ENCODE measurements around the gene MAGIX. TPM values are rescaled to one million over a fixed set of nuclear protein-coding genes. Genes with fewer than 3 reads are reported as not detected.

MAGIX gene
- total RNA-seq, 2 experiments from 2014 or later: 0.49 to 1.3 TPM

DNA sequence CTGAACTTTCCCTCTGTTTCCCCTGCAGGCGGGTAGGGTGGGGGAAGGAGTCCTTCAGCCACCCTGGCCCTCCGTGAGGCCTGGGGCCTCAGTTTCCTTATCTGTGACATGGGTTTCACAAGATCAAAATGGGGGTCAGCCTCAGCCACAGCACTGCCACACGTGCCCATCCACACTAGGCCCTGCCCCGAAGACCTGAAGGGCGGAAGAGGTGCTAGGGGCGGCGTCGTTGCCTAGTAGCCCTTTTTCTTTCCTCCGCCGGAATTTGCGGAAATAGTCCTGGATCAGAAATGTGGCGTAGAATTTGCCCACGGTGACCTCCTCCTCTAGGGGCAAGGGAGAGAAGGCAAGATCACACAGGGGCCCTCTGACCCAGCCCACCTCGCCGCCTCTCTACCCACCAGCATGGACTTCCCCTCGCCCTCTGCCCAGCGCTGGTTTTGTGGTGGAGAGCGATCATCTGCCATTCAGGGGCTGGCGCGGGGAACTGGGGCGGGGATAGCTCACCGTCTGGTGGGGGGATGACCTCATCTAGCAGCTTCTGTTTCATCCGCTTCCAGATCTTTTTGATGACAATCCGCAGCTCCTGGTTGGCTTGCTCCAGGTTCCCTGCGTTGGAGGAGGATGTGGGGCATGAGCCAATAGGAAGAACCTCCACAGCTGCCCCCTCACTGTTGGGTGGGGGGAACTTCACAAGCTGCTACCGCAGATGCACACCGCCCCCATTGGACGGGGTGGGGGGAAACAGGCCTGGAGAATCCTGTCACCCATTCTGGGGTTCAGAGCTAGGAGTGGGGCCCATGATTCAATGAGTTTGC lies 47.1 kb downstream of the MAGIX start:
- Mint-ChIP-seq H3K27me3 (no peaks in the 10 kb centered on the region), H3K4me3 (no peak overlapping the region), H3K36me3 (ENCODE audit: low read depth) (no peaks in the 10 kb centered on the region), H3K4me1 (no peaks in the 10 kb centered on the region), H3K27ac (no peak overlapping the region), H3K9me3 (ENCODE audit: low read depth) (no peaks in the 10 kb centered on the region)
- CTCF ChIA-PET: no interaction called here
- ATAC-seq (peak; percentile 58), DNase-seq (peak; percentile 33)
- intact Hi-C loops (cut with DNase I, micrococcal nuclease): no loop called here
- POLR2A ChIA-PET: no interaction called here

DNA sequence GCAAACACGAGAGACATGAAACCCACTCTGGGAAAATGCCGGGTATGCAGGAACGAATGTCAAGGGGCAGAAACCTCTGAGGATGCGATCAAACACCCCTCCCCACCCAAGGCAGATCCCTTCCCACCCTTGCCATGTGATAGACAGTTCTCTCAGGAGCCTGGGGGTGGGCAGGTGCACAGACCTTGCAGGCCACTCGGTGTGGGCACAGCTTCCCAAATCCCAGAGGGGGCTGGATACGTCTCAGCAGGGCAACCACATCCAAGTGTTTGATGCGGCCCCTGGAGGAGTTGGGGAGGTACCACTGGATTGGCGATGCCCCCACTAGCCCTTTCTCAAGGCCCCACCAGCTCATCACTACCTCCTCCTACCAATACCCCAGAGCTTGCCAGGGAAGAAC lies 47.8 kb downstream of the MAGIX start:
- ChIA-PET CTCF (no interaction called here), POLR2A (no interaction called here)
- DNase-seq: no peak
- no peaks in the 10 kb centered on the region for H3K4me1 Mint-ChIP-seq
- H3K27ac Mint-ChIP-seq: no peak overlapping the region
- no peak for ATAC-seq
- intact Hi-C loops (cut with DNase I, micrococcal nuclease): no loop called here
- no peaks in the 10 kb centered on the region for H3K9me3 Mint-ChIP-seq (ENCODE audit: low read depth)
- no peaks in the 10 kb centered on the region for H3K36me3 Mint-ChIP-seq (ENCODE audit: low read depth)
- no peaks in the 10 kb centered on the region for H3K27me3 Mint-ChIP-seq
- H3K4me3 Mint-ChIP-seq: no peak overlapping the region

DNA sequence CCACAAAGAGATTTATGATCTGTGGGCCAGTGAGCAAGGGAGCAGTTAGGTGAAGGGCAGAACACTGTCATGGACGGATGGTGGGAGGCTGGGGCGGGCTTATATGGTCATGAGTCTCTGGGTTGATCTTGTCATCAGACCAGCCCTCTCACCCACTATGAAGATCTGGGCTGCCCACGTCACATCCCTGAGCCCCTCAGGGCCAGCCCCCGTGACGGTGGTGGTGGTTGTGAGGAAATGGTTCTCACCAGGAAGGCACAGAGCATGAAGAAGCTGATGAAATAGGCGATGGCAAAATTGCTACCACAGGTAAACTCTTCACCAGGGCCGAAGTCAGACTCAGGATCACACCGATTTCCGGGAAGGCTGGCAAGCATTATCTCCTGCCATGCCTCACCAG lies 48.5 kb downstream of the MAGIX start:
- Mint-ChIP-seq H3K9me3 (ENCODE audit: low read depth) (no peaks in the 10 kb centered on the region), H3K27me3 (no peaks in the 10 kb centered on the region), H3K36me3 (ENCODE audit: low read depth) (no peaks in the 10 kb centered on the region), H3K27ac (no peak overlapping the region), H3K4me3 (no peak overlapping the region), H3K4me1 (no peaks in the 10 kb centered on the region)
- ATAC-seq (no peak), DNase-seq (no peak)
- ChIA-PET CTCF (no interaction called here), POLR2A (no interaction called here)
- intact Hi-C loops (cut with DNase I, micrococcal nuclease): no loop called here

DNA sequence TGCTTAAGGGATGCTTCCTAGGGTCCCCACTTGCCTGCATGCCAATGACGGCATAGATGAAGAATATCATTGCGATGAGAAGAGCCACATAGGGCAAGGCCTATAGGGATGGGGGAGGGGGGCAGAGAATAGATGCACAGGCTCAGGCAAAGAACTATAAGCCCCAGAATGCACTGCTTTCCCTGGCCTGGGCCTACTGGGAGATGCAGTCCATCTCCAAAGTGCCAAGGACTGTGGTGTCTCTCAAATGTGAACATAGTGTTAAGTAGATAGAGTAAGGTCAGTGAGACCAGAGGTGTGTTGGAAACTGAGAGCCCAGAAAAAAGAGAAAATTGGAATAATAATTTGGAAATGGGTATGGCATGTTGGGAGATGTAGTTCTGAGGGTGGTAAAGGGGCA lies 49.7 kb downstream of the MAGIX start:
- Mint-ChIP-seq H3K27ac (no peak overlapping the region), H3K36me3 (ENCODE audit: low read depth) (no peaks in the 10 kb centered on the region), H3K4me3 (no peak overlapping the region), H3K4me1 (no peaks in the 10 kb centered on the region), H3K27me3 (no peaks in the 10 kb centered on the region), H3K9me3 (ENCODE audit: low read depth) (no peaks in the 10 kb centered on the region)
- ChIA-PET POLR2A (no interaction called here), CTCF (no interaction called here)
- ATAC-seq: no peak
- intact Hi-C loops (cut with DNase I, micrococcal nuclease): no loop called here
- no peak for DNase-seq

DNA sequence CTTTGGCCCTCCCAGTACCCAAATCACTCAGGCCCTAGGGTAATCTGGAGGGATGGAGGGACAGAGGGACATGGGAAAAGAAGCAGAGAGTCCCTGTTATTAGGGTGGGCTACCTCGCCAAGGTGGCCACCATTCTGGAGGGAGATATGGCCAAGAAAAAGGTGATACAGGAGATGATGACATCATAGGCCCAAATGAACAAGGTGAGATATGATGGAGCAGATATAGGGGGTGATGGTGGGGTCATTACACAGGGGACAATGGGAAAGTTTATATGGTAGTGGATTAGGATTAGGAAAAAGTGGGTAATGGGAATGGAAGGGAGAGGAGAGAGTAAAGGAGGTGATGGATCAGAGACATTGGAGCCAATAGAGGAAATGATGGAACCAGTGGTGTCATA lies 50.3 kb downstream of the MAGIX start:
- Mint-ChIP-seq H3K4me3 (no peak overlapping the region), H3K27ac (no peak overlapping the region), H3K36me3 (ENCODE audit: low read depth) (no peaks in the 10 kb centered on the region), H3K27me3 (no peaks in the 10 kb centered on the region), H3K9me3 (ENCODE audit: low read depth) (no peaks in the 10 kb centered on the region), H3K4me1 (no peaks in the 10 kb centered on the region)
- DNase-seq: no peak
- intact Hi-C loops (cut with DNase I, micrococcal nuclease): no loop called here
- ChIA-PET POLR2A (no interaction called here), CTCF (no interaction called here)
- no peak for ATAC-seq

DNA sequence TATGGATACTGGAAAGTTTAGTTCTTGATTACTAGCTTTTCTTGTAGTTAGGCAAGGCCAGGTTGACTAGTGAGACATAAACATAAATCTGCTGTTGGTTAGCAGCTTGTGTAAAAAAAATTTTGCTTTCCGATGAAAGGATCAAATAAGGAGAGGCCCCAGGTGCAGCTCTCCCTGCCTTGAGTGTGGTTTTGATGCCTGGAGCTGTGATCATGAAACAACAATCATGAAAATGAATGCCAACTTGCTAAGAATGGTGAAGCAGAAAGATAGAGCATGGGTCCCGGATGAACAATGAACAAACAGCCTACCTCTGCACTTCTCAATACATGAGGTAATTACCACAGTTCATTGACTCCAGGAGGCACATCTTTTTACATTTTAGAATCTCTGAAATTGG lies 51.9 kb downstream of the MAGIX start:
- intact Hi-C loops (cut with DNase I, micrococcal nuclease): no loop called here

DNA sequence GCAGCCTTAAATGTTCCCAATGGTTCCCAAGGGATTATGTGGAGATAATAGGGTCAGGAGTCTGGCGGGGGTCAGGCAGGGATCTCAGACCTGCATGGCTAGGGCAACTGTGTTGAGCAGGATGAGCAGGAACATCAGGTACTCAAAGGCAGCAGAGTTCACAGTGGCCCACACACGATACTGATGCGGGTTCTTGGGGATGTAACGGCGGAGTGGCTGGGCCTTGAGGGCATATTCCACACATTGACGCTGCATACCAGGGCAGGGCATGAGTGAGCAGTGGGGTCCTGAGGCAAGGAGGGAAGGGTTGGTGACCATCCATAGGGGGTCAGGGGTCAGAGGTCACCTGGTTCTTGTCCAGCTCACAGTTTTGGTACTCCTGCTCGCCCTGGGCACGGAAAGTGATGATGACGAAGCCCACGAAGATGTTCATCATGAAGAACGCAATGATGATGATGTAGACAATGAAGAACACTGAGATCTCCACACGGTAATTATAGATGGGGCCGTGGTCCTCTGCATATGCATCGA lies 52.5 kb downstream of the MAGIX start:
- no peak overlapping the region for H3K27ac Mint-ChIP-seq
- H3K36me3 Mint-ChIP-seq (ENCODE audit: low read depth): no peaks in the 10 kb centered on the region
- no peaks in the 10 kb centered on the region for H3K9me3 Mint-ChIP-seq (ENCODE audit: low read depth)
- H3K27me3 Mint-ChIP-seq: no peaks in the 10 kb centered on the region
- intact Hi-C loops (cut with DNase I, micrococcal nuclease): no loop called here
- H3K4me3 Mint-ChIP-seq: no peak overlapping the region
- CTCF ChIA-PET: no interaction called here
- no peak for DNase-seq
- no peaks in the 10 kb centered on the region for H3K4me1 Mint-ChIP-seq
- POLR2A ChIA-PET: no interaction called here
- ATAC-seq: no peak

More for the DNA sequence above, 51.9 kb downstream of the MAGIX start:
- Mint-ChIP-seq H3K27ac (no peak overlapping the region), H3K36me3 (ENCODE audit: low read depth) (no peaks in the 10 kb centered on the region), H3K4me3 (no peak overlapping the region), H3K27me3 (no peaks in the 10 kb centered on the region), H3K9me3 (ENCODE audit: low read depth) (no peaks in the 10 kb centered on the region), H3K4me1 (no peaks in the 10 kb centered on the region)
- ChIA-PET CTCF (no interaction called here), POLR2A (no interaction called here)
- DNase-seq: no peak
- ATAC-seq: no peak

Other genes with a start within 250 kb of the MAGIX start
- gene PIM2, start 243.7 kb upstream of the MAGIX start, total RNA-seq: 100 to 1,000 TPM; 320 TPM
- 10 to 100 TPM; 68.0 to 98.1 TPM for gene OTUD5, start 205.2 kb upstream of the MAGIX start, total RNA-seq
- gene KCND1, start 190.9 kb upstream of the MAGIX start, total RNA-seq: 1 to 10 TPM; 2.5 to 2.8 TPM
- 10 to 100 TPM; 57.8 to 63.3 TPM for gene GRIPAP1, start 160.5 kb upstream of the MAGIX start, total RNA-seq
- 10 to 100 TPM; 27.1 to 27.5 TPM for gene TFE3, start 119.4 kb upstream of the MAGIX start, total RNA-seq
- gene CCDC120, start 103.8 kb upstream of the MAGIX start, total RNA-seq: 1 to 10 TPM; 3.1 to 3.6 TPM
- 10 to 100 TPM in 1 of 2 experiments, 1 to 10 TPM in 1; 9.1 to 11.5 TPM for gene PRAF2, start 88.8 kb upstream of the MAGIX start, total RNA-seq
- gene WDR45, start 82.9 kb upstream of the MAGIX start, total RNA-seq: 10 to 100 TPM; 22.4 to 23.9 TPM
- 10 to 100 TPM; 17.8 to 21.2 TPM for gene GPKOW, start 39.0 kb upstream of the MAGIX start, total RNA-seq
- gene PLP2, start 9.1 kb downstream of the MAGIX start, total RNA-seq: 100 to 1,000 TPM; 174 to 202 TPM
- gene PRICKLE3, start 23.6 kb downstream of the MAGIX start, total RNA-seq: 10 to 100 TPM; 22.3 to 23.0 TPM
- gene SYP, start 37.4 kb downstream of the MAGIX start, total RNA-seq: 1 to 10 TPM; 7.2 to 8.5 TPM
- gene CACNA1F, start 70.6 kb downstream of the MAGIX start, total RNA-seq: under 1 TPM; 0.65 to 0.87 TPM
- gene CCDC22, start 72.7 kb downstream of the MAGIX start, total RNA-seq: 10 to 100 TPM; 19.8 to 23.8 TPM
- gene FOXP3, start 102.0 kb downstream of the MAGIX start, total RNA-seq: 10 to 100 TPM; 17.9 to 20.0 TPM
- 1 to 10 TPM; 4.4 to 4.7 TPM for gene PPP1R3F, start 107.0 kb downstream of the MAGIX start, total RNA-seq
- not detected for gene GAGE10, start 140.9 kb downstream of the MAGIX start, total RNA-seq
- not detected for gene GAGE12J, start 159.3 kb downstream of the MAGIX start, total RNA-seq
- not detected for gene GAGE13, start 168.8 kb downstream of the MAGIX start, total RNA-seq